Measurements from ENCODE around the gene PF4V1.

PF4V1 gene, protein sequence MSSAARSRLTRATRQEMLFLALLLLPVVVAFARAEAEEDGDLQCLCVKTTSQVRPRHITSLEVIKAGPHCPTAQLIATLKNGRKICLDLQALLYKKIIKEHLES

DNA sequence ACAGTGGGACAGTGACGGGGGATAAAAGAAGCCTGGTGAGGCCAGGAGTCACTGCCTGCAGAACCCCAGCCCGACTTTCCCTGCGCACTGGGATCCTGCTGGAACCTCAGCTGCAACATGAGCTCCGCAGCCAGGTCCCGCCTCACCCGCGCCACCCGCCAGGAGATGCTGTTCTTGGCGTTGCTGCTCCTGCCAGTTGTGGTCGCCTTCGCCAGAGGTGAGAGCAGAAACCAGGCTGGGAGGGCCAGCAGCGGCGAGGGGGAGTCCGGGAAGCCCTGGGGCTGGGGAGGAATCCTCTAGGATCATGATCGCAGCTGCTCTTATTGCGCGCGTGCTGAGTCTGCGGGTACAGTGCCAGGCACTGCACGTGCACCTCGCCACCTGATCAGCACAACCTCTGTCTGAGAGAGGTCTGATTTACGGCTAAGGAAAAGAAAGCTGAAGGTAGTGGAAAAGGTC, at the start of gene PF4V1:
Gene PF4V1, plus strand, starts transcription at position 51 of the 459 bp plus-strand sequence. Its CDS starts 67 bp downstream, at position 118.
- in situ Hi-C loops (cut with HindIII; ENCODE audit: low sequenced_read_pairs), result no loop called here

DNA sequence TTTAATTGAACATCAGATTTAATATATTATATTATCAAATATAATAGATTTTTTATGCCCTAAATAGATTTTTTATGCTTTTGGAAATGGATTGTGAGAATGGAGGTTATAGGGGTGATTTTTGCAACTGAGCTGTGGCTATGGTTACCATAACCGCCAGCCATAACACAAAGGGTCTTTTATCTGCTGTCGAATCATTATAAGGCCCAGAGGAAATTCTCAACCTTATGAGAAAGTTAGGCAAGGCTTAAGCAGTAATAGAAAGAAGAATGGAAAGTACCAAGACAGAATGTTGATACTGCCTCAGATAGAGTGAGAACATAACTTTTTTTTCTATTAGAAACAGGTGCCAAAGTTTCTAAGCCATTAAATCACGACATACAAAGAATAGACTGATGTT, 42.9 kb upstream of the PF4V1 start:
- in situ Hi-C loops (cut with HindIII; ENCODE audit: low sequenced_read_pairs), result no loop called here

DNA sequence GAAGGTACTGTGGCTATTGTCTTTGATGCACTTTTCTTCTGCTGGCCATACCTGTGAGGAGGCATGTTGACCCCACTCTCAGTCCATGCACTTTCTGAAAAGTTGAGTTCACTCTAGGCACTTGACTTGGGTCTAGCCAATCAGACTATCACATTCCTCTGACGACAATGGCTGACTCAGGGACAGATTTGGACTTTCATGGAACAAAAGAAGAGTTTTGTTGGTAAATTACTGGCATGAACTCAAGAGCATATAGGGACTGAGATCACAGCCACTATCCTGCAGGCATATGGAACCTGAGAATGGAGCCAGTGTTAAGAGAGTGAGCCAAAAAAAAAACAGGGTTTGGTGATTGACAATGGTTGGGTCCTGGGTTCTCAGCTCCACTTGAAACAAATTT, 41.3 kb upstream of the PF4V1 start:
- in situ Hi-C loops (cut with HindIII; ENCODE audit: low sequenced_read_pairs), result no loop called here

DNA sequence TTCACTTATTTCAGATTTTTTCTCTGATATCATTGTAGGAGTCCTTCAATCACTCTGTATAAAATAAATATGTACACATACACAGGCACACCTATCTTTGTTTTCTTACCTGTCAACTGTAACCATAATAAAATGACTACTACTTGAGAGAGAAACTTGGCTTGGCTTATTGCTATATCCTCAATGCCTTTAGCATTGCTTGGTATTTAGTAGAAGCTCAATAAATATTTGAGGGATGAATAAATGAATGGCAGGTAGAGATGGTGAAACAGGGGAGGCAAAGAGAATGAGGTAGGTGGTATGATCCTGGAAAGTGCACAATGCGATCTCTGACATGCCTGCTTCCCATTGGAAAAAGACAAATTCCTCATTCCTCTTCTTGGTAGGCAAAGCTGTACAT, 38.4 kb upstream of the PF4V1 start:
- in situ Hi-C loops (cut with HindIII; ENCODE audit: low sequenced_read_pairs), result no loop called here

DNA sequence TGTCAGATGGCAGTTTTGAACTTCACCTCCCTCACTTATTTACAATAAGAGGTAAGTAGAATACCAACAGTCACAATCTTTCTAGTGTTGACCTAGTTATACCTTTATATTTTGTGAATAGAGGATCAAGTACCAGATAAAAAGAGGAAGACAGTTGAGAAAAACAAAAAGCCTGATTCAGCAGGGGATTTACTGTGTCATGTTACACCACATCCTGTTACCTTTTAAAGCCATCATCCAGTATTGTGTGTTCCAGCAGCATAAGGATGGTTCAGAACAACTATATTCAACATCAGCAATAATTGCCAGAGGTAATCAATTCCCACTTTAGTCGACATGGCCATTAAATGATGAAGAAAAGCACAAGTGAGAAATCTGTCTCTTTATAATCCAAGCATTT, 38.0 kb upstream of the PF4V1 start:
- in situ Hi-C loops (cut with HindIII; ENCODE audit: low sequenced_read_pairs), result no loop called here

DNA sequence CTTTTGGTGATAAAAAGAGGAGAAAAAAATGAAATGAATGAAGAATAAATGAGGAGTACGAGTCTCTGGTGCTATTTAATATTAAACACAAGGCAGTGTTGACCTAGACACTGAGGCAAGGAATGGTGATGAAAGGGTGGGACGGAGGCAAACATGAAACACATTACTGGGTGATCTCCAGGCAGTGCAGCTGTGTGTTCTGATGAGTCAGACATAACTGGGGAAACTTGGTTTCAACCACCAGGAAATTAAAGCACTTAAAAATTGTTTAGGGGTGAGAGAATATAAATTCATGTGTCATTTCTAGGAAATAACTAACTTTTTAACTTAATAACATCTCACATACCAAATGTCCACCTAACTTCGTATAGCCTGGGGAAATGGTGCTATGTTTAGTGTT, 36.3 kb upstream of the PF4V1 start:
- in situ Hi-C loops (cut with HindIII; ENCODE audit: low sequenced_read_pairs), result no loop called here

DNA sequence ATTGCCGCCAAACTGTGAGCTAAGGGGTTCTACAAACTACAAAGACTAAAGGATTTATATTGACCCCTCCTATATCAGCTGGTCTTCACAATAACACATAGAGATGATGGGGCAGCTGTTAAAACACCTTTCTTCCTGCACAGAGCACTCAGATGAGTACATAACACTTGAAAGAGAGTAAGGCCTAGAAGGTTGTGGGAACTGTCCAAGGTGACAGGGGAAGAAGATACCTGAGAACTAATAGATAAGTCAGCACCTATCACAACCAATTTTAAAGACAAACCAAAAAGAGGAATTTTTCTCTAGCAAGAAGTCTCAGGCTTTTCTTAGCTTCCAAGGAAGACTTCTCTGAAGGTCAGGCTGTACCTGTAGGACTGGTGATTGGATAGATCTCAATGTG, 35.8 kb upstream of the PF4V1 start:
- in situ Hi-C loops (cut with HindIII; ENCODE audit: low sequenced_read_pairs), result no loop called here

DNA sequence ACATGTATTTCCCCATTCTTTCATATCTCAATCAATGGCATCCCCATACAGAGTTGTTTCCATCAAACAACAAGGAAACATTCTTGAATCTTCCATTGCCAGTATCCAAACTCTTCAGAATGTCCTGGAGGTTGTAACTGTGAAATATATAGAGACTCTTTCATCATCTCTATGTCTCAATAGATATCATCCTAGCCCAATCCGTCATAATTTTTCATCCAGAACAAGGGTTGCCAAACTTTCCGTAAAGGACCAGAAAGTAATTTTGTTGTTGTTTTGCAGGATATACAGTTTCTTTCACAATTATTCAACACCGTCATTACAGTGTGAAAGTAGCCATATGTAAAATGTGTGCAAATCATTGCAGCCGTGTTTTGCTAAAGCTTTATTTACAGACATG, 31.8 kb upstream of the PF4V1 start:
- in situ Hi-C loops (cut with HindIII; ENCODE audit: low sequenced_read_pairs), result no loop called here

DNA sequence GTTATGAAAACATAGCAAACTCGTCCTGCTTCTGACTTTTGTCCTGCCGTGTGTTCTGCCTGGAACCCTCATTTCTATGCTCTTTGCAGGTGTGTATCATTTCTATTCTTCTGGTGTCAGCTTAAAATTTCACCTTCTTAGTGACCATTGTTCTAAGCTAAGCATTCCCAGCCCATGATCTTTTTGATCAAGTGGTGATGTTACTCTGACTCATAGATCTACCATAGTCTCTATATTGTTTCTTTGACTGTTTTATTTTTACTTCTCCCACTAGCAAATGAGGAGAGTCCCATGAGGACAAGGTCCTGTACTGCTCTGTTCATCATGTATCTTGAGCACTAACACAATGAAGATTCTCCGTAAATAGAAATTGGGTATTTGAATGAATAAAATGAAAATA, 30.7 kb upstream of the PF4V1 start:
- in situ Hi-C loops (cut with HindIII; ENCODE audit: low sequenced_read_pairs), result no loop called here

DNA sequence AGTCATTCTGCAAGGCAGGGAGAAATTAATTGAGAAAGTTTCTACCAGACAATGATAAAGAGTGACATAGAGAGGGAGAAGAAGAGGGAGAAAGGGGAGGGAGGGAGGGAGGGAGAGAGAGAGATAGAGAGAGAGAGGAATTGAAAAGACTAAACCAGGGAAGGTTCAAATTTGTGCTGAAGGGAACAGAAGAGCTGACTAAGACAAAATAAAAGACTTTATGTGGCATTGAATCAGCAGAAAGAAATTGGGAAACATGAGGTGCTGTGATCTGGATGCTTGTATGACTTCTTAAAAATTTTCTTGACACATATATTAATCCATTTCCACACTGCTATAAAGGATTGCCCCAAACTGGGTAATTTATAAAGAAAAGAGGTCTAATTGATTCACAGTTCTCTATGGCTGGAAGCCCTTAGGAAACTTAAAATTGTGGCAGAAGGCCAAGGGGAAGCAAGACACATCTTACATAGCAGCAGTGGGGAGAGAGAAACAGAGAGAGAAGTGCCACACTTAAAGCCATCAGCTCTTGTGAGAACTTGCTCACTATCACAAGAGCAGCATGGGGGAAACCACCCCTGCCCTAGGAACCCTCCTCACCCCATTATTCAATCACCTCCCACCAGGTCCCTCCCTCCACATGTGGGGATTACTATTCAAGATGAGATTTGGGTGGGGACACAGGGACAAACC, 30.1 kb upstream of the PF4V1 start:
- in situ Hi-C loops (cut with HindIII; ENCODE audit: low sequenced_read_pairs), result no loop called here

DNA sequence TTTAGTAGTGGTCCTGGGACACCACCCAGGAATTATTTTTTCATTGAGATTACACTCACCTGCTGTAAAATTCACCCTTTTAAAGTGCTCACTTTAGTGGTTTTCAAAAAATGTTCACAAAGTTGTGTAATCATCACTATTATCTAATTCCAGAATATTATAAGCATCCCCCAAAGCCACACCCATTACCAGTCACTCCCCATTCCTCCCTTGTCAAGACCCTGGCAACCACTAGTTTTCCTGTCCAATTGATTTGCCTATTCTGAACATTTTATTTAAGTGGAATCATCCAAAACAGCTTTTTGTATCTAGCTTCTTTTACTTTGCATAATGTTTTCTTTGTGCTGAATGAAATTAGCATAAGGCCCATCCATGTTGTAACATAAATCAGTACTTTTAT, 29.3 kb upstream of the PF4V1 start:
- in situ Hi-C loops (cut with HindIII; ENCODE audit: low sequenced_read_pairs), result no loop called here

DNA sequence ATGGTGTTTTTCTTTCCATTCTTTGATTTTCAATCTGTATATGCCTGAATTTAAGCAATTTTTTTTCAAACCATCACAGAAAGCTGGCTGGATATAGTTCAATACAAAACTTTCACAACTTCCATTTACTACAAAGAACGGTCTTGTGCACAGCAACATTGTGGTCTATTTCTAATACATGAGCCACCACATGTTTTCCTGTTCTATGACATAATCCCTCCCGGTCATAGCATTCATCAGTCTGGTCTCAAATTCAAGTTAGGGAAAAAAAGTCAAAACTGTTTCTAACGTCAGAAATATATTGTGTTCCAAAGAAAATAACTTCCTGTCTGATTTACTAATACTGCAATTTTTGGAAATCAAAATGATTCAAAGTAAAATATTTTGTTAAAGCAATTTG, 24.1 kb upstream of the PF4V1 start:
- in situ Hi-C loops (cut with HindIII; ENCODE audit: low sequenced_read_pairs), result no loop called here

DNA sequence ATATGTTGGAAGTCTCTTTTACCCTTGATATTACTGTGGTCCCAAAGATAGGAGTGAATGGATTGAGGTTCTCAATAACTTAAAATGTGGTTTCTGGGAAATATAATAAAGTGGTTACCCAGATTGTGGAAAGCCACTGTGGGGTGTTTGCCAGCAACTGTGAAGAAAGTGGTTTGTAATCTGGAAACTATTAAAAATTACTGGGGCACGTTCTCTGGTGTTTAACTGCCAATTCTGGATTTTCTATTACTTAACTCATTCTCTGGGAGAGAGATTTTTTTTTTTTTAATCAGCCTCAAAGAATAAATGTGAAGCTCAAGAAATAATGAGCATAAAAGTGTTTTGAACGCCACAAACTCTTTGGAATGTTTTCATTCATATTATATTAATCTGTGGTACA, 21.5 kb upstream of the PF4V1 start:
- in situ Hi-C loops (cut with HindIII; ENCODE audit: low sequenced_read_pairs), result no loop called here

DNA sequence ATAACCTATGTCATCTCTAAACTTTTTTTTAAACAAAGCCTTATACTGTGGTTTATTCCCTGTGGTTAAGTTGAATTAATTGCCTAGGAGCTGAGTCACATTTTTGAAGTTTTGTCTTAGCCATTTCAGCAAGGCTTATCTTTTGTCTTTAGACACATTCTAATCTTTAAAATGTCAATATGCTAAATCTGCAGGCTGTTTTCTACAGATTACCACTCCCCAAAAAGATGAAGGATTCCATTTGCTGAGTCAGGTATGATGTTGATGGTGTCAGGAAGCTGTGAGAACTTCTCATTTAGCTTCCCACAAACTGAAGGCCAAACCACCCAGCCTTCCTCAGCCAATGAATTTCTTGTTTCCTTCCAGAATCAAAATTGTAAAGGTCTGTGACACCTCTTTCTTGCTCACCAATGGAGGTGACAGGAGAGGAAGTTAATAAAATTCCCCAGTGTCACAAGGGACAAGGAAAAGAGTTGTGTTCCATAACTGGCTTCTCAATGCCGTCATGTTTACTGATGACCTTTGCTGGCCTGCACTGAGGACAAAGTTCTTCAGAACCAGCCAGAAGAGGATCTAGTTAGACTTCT, 20.4 kb upstream of the PF4V1 start:
- in situ Hi-C loops (cut with HindIII; ENCODE audit: low sequenced_read_pairs), result no loop called here

DNA sequence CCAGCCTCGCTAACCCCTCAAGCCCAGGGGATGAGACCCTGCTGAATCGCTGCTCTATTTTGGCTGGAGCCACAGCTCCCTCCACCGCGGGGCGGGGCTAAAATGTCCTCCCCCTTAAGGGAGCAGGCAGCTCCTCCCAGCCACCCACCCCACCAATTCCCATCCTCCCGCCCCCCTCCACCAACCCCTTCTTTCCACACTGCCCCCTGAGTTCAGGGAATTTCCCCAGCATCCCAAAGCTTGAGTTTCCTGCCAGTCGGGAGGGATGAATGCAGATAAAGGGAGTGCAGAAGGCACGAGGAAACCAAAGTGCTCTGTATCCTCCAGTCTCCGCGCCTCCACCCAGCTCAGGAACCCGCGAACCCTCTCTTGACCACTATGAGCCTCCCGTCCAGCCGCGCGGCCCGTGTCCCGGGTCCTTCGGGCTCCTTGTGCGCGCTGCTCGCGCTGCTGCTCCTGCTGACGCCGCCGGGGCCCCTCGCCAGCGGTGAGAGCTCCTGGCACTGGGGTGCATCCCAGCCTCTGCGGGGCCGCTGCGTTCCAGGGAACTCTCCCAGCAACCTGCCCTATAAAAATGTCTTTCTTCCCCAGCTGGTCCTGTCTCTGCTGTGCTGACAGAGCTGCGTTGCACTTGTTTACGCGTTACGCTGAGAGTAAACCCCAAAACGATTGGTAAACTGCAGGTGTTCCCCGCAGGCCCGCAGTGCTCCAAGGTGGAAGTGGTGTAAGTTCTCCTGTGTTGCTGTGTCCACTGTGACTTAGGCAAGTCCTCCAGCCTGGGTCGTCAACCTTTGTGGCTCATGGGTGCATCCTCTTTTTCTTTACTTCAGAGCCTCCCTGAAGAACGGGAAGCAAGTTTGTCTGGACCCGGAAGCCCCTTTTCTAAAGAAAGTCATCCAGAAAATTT, 16.5 kb upstream of the PF4V1 start, which contains the start of gene CXCL6:
Gene CXCL6, plus strand, starts transcription at position 306 of the 907 bp plus-strand sequence. Its CDS starts 73 bp downstream, at position 379.
- in situ Hi-C loops (cut with HindIII; ENCODE audit: low sequenced_read_pairs), result no loop called here

DNA sequence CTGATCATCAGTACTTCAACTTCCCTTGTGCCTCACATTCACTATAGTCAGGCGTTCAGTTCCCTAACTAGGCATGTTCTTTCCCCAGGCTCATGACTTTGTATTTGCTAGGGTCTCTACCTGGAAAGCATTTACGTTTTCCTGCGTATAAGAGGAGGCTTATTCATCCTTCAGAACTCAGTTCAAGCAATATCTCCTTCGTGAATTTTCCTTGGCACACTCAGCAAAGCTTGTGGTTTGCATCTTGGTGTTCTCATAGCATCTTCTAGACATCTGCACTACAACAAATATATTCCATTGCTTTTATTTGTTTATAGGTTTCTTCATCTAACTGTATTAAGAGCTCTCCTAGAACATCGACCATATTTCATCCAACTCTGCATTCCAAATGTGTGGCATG, 14.0 kb upstream of the PF4V1 start:
- in situ Hi-C loops (cut with HindIII; ENCODE audit: low sequenced_read_pairs), result no loop called here

DNA sequence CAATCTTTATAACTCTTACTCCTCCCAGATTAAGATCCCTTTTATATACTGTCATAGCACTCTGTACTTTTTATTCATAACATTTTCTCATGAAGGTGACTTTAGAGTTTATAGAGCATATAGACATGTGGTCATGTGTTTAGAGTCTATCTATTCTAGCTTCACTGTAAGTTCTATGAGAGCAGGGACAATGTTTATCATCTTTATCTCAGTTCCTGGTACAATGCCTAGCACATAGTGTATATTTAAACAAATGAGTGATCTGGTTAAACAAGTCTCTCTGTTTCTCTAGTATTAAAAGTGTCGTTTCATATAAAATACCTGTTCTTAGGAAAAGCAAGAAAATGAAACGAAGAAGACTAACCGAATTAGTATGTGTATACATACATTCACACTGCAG, 13.4 kb upstream of the PF4V1 start:
- in situ Hi-C loops (cut with HindIII; ENCODE audit: low sequenced_read_pairs), result no loop called here

DNA sequence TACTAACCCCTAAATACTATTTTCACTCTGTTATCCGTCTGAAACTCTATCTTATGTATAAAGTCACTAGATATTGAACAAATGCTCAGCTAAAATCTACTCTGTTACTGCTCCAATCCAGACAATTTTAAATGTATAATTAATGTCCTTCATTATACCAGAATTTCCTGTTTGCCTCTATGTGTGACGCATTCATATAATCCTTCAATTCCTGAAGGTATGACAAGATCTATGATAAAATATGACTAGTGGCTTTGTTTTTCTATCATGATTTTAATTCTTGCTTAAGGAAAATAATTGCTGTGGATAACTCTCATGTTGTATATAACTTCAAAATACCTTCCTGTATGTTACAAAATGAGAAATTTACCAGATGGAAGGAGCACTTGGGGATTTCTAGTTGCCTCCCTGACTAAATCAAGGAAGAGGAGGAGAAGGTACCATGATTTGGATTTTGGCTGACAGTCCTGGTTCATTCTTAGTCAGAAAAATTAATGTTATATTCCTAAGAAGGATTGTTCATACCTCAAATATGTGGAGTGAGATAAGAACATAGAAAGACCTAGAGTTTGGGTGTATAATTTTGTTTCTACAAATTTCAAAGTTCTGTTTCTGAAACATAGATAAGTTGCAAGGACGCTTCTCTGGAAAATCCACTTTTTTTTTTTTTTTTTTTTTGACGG, 11.7 kb upstream of the PF4V1 start:
- in situ Hi-C loops (cut with HindIII; ENCODE audit: low sequenced_read_pairs), result no loop called here

DNA sequence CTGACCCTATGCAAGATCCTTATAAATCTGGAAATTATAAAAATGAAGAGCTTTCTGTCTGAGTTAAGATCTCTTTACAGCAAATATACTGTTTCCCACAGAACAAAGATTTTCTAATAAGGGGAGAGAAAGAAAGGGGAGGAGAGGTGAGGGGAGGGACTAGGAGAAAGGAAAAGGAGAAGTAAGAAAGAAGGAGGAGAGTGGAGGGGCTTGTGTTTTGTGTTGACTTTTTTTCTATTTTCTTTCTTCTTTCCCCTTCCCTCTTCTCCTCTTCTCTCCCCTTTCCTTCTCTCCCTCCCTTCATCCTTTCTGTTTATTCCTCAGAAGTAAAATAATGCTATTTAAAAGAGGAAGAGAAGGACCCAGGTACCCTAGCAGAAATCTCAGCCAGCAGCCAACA, 10.4 kb upstream of the PF4V1 start:
- in situ Hi-C loops (cut with HindIII; ENCODE audit: low sequenced_read_pairs), result no loop called here

DNA sequence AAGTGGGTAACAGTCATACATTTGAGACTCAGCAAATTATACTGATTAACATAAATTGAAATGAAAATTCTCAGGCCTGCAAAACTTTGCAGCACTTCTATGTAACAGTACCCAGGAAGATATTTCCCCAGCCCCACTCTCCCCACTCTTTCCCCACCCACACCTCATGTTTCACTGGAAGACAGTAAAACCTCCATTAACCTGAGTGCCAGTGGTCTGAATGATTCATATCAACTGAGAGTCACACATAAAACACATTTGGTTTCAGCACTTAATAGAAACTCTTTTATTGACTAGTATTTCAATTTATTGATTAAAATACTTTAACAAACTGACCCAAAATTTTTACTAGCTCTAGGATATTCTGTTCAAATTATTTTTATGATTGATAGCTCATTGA, 9.7 kb upstream of the PF4V1 start:
- in situ Hi-C loops (cut with HindIII; ENCODE audit: low sequenced_read_pairs), result no loop called here

DNA sequence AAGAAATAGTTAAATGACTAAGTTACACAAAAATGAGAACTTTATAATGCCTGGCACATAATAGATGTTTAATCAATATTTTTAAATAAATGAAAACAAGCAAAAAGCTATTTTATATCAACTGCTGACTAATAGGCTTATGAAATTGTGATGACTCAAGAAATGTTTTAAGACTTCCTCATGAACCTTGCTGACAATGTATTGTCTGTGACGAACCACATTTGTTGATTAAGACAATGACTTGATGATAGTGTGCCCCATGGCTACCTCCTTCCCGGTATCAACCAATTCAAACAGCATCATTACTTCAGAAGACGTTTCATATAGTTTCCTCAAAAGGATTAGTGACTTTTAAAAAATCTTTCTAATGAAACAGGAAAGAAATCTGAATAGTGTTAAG, 8.8 kb upstream of the PF4V1 start:
- in situ Hi-C loops (cut with HindIII; ENCODE audit: low sequenced_read_pairs), result no loop called here
